Measurements from ENCODE around the gene GBP6.

GRCh38 chr1:89347296-89347695, 16.6 kb upstream of the GBP6 start:
- TF ChIP-seq POLR2A (IDR thresholded peaks at IDR 0.05) (no peak), CTCF (IDR thresholded peaks at IDR 0.05) (no peak)

Measured in heart left ventricle (tissue), 13 donors.